SH-SY5Y (cell line): ENCODE results near the gene SMIM35.

Experiments
- GATA2 ChIP-seq: IDR thresholded peaks from 2 replicates; pipeline ENCODE4 v1.6.1; 2011; ENCODE audit warnings: mild to moderate bottlenecking, low read depth, low read length
- GATA3 ChIP-seq: IDR thresholded peaks from 2 replicates; pipeline ENCODE4 v1.6.1; 2011; ENCODE audit warnings: low read depth, mild to moderate bottlenecking, low read length, moderate library complexity

SMIM35 gene

GRCh38 chr11:118048472-118049370, 38.0 kb downstream of the SMIM35 start:
- TF ChIP-seq GATA2 (no peak), GATA3 (no peak)

GRCh38 chr11:118047749-118048148, 39.0 kb downstream of the SMIM35 start:
- TF ChIP-seq GATA3: no peak
- TF ChIP-seq GATA2: no peak

DNA sequence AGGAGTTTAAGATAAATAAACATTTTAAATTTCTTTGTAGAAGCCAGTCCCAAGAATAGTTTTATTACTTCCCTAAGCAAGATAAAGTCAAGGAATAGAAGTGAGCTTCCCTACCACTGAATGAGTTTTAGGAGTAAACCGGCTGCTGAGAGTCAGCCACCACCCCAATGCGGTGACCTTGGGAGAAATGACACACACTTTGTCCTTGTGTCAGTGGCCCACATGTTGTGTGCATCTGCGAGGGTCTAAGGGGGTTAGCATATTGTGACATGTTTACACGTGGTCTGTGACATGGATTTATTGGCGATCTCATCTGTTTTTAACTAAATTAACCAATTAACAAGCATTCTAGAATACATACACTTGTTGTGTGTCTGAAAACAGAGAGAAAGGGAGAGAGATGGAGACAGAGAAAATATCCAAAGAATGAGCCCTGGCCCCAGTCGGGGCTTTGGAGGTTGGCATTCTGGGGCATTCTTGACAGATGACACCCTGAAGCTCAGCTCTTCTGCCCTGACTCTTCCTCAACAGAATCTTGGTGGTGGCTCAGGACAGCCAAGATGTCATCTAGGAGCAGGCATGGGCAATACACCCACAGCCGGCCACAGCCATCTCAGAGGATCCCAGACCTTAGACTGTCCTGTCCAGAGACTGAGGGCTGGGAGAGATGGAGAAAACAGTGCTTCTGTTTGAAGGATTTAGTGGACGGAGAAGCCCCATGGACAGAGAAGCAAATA, 39.6 kb downstream of the SMIM35 start:
- no peak for TF ChIP-seq GATA2
- TF ChIP-seq GATA3: no peak

GRCh38 chr11:118046051-118046963, 40.5 kb downstream of the SMIM35 start:
- no peak for TF ChIP-seq GATA2
- TF ChIP-seq GATA3: no peak

- TF ChIP-seq GATA2 (no peak), GATA3 (no peak)
Measured at GRCh38 chr11:118045191-118045590, 41.6 kb downstream of the SMIM35 start.

DNA sequence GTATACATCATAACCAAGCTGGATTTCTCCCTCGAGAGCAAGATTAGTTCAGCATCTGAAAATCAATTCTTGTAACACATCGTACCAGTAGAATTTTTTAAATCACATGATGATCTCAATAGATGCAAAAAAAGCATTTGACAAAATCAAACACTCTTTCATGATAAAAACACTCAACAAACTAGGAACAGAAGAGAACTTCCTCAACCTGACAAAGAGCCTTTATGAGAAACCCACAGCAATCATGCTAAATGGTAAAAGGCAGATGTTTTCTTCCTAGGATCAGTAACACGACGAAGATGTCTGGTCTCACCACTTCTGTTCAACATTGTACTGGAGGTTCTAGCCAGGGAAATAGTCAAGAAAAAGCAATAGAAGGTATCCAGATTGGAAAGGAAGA, 44.0 kb downstream of the SMIM35 start:
- TF ChIP-seq GATA2: no peak
- TF ChIP-seq GATA3: no peak

DNA sequence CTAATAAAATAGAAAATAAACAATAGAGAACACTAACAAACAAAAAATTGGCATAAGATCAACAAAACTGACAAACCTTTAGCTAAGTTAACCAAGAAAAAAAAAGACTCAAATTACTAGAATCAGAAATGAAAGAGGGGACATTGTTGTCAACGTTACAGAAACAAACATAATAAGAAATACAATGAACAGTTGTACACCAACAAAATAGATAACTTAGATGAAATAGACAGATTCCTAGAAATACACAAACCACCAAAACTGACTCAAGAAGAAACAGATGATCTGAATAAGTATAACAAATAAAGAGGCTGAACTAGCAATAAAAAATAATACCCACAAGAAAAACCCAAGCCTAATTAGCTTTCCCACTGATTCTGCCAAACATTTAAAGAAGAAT, 44.6 kb downstream of the SMIM35 start:
- no peak for TF ChIP-seq GATA2
- no peak for TF ChIP-seq GATA3

GRCh38 chr11:118033443-118033842, 53.3 kb downstream of the SMIM35 start:
- TF ChIP-seq GATA2 (no peak), GATA3 (no peak)

DNA sequence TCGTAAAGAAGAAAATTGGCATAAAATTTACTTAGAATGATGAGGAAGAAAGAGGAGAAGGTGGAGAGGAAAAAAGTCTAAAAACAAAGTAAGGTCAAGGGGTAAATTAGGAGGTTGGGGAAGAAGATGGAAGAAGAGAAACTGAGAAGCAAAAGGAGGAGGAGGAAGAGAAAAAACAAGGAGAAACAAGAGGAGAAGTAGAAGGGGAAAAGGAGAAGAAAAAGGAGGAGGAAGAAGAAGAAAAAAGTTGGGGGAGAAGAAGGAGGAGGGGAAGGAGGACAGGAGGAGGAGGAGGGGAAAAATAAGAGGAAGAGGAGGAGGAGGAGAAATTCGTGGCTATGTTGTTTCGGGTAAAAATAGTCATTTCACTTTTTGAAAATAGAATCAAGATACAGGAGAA, 58.1 kb downstream of the SMIM35 start:
- no peak for TF ChIP-seq GATA3
- no peak for TF ChIP-seq GATA2

- TF ChIP-seq GATA2 (no peak), GATA3 (no peak)
Measured at GRCh38 chr11:118027694-118028093, 59.1 kb downstream of the SMIM35 start.

GRCh38 chr11:118021146-118021545, 65.6 kb downstream of the SMIM35 start:
- TF ChIP-seq GATA3: no peak
- TF ChIP-seq GATA2: no peak

- TF ChIP-seq GATA2 (no peak), GATA3 (no peak)
Measured at GRCh38 chr11:118018401-118018800, 68.4 kb downstream of the SMIM35 start.

DNA sequence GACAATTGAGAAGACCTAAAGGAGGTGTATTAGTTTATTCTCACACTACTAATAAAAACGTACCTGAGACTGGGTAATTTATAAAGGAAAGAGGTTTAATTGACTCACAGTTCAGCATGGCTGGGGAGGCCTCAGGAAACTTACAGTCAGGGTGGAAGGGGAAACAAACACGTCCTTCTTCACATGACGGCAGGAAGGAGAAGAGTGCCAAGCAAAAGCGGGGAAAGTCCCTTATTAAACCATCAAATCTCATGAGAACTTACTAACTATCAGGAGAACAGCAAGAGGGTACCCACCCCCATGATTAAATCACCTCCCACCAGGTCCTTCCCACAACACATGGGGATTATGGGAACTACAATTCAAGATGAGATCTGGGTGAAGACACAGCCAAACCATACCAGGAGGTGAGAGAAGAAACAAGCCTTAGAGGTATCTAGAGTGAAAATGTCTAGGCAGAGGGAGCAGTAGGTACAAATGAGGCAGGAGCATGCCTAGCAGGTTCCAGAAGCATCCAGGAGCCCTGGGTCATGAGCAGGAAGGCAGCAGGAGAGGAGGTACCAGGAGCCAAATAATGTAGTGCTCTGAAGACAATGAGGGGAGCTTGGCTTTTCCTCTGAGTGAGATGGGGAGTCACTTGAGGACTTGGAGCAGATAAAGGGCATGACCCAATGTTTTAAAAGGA, 69.0 kb downstream of the SMIM35 start:
- no peak for TF ChIP-seq GATA2
- no peak for TF ChIP-seq GATA3
